B cell (primary cell): Measurements from ENCODE around the gene RNPEPL1. TPM values are rescaled to one million over a fixed set of nuclear protein-coding genes. Genes with fewer than 3 reads are reported as not detected.

Experiments
- ATAC-seq: fragments of 200-7000 bp; cut with Tn5 transposase; one replicate; pipeline ENCODE4 v1.10.0; 2021; ENCODE audit warnings: low read depth, mild to moderate bottlenecking, moderate number of reproducible peaks, moderate library complexity
- CTCF ChIA-PET: fragments of 350-600 bp; sonication (Branson Sonifier 250); formaldehyde crosslinking; loops from one replicate; lab custom pipeline; 2021; ENCODE audit warnings: antibody characterized with exemption, inconsistent platforms; lab: Charles Lee
- POLR2A ChIA-PET: fragments of 350-600 bp; sonication (Branson Sonifier 250); formaldehyde crosslinking; loops from one replicate; lab custom pipeline; 2021; ENCODE audit warnings: antibody characterized with exemption; lab: Charles Lee
- DNase-seq: peaks from one replicate; pipeline ENCODE4 v3.0.0; 2013
- H2AFZ ChIP-seq: 2 replicates; pipeline ENCODE4 v1.6.1; 2012; ENCODE audit warnings: mild to moderate bottlenecking, low read depth, low read length; ENCODE audit not compliant: insufficient read depth, poor library complexity, severe bottlenecking
- H3K27ac ChIP-seq, 2 donors: 1 replicate in 1 of 2; 2 replicates in 1 of 2; pipeline ENCODE4 v1.5.1; 2012 to 2013; ENCODE audit warnings: low read length in 2 of 2, mild to moderate bottlenecking in 2 of 2, moderate library complexity in 1 of 2
- H3K27me3 ChIP-seq, 4 experiments: fragments of 200-600 bp in 1 of 4; sonication (generic) in 1 of 4; replicated peaks in 1 of 4; 1 replicate in 2 of 4; 2 replicates in 2 of 4; pipeline versions ENCODE4 v1.6.1 to v1.7.0; 2013 to 2016; ENCODE audit warnings: low read length in 3 of 4, mild to moderate bottlenecking in 2 of 4, mixed read lengths in 1 of 4, moderate library complexity in 1 of 4; ENCODE audit not compliant: insufficient read depth in 4 of 4, control insufficient read depth in 3 of 4; ENCODE audit errors: control extremely low read depth in 1 of 4
- H3K36me3 ChIP-seq, 2 experiments: replicated peaks in 1 of 2; 1 replicate in 1 of 2; 2 replicates in 1 of 2; pipeline versions ENCODE4 v1.6.1 to v1.7.1; 2013; ENCODE audit warnings: low read length in 1 of 2; ENCODE audit not compliant: insufficient read depth in 2 of 2, control insufficient read depth in 1 of 2; ENCODE audit errors: control extremely low read depth in 1 of 2, extremely low read depth in 1 of 2
- H3K4me1 ChIP-seq, 2 donors: fragments of 200-600 bp in 1 of 2; sonication (generic) in 1 of 2; 1 replicate in 1 of 2; 2 replicates in 1 of 2; pipeline versions ENCODE4 v1.5.1 to v1.6.1; 2013 to 2017; ENCODE audit warnings: low read length in 2 of 2; ENCODE audit not compliant: control insufficient read depth in 2 of 2, insufficient read depth in 2 of 2
- H3K4me2 ChIP-seq: replicated peaks from 2 replicates; pipeline ENCODE3; 2012; ENCODE audit warnings: mild to moderate bottlenecking, low read depth, low read length; ENCODE audit not compliant: poor library complexity, severe bottlenecking
- H3K4me3 ChIP-seq, 5 experiments: fragments of 200-600 bp in 1 of 5; sonication (generic) in 1 of 5; 1 replicate in 3 of 5; 2 replicates in 2 of 5; pipeline versions ENCODE4 v1.5.1 to v1.7.0; 2011 to 2016; ENCODE audit warnings: low read length in 4 of 5, mild to moderate bottlenecking in 4 of 5, low read depth in 2 of 5, control low read depth in 1 of 5, moderate library complexity in 1 of 5; ENCODE audit not compliant: insufficient read depth in 1 of 5; ENCODE audit errors: control extremely low read depth in 1 of 5, extremely low read depth in 1 of 5
- H3K79me2 ChIP-seq: fragments of 200-600 bp; sonication (generic); one replicate; pipeline ENCODE4 v1.6.0; 2016; ENCODE audit warnings: low read length; ENCODE audit not compliant: control insufficient read depth, insufficient read depth
- H3K9ac ChIP-seq: fragments of 200-600 bp; sonication (generic); 2 replicates; pipeline ENCODE4 v1.6.1; 2017; ENCODE audit warnings: mild to moderate bottlenecking, low read length, moderate library complexity
- H3K9me3 ChIP-seq, 3 donors: one replicate each; pipeline versions ENCODE4 v1.6.1 to v1.7.1; 2013; ENCODE audit warnings: low read length in 2 of 3; ENCODE audit not compliant: control insufficient read depth in 2 of 3, insufficient read depth in 1 of 3; ENCODE audit errors: control extremely low read depth in 1 of 3
- H4K20me1 ChIP-seq: 2 replicates; pipeline ENCODE4 v1.6.0; 2012; ENCODE audit warnings: mild to moderate bottlenecking, low read length; ENCODE audit not compliant: insufficient read depth, control insufficient read depth, poor library complexity, severe bottlenecking
- H3K27ac Mint-ChIP-seq: one replicate; pipeline ENCODE4 v1.8.0; 2021; ENCODE audit warnings: mixed read lengths
- H3K27me3 Mint-ChIP-seq: one replicate; pipeline ENCODE4 v1.8.0; 2021; ENCODE audit warnings: mixed read lengths
- H3K4me1 Mint-ChIP-seq: one replicate; pipeline ENCODE4 v1.8.0; 2021; ENCODE audit warnings: mixed read lengths
- H3K4me3 Mint-ChIP-seq: one replicate; pipeline ENCODE4 v1.8.0; 2021; ENCODE audit warnings: mixed read lengths
- H3K9me3 Mint-ChIP-seq: one replicate; pipeline ENCODE4 v1.8.0; 2022; ENCODE audit warnings: mixed read lengths; ENCODE audit not compliant: insufficient read depth
- EZH2 ChIP-seq: IDR thresholded peaks from 2 replicates; pipeline ENCODE4 v1.6.1; 2012; ENCODE audit warnings: borderline replicate concordance, low read depth, mild to moderate bottlenecking, moderate library complexity, low read length; ENCODE audit not compliant: insufficient read depth, poor library complexity, severe bottlenecking
- WGBS: methylation state at CpG from one replicate; pipeline ENCODE4 v1.1.5; 2013; ENCODE audit warnings: missing lambda C conversion rate; ENCODE audit not compliant: insufficient coverage; 5-methylcytosine and 5-hydroxymethylcytosine counted together
- intact Hi-C: fragments of 100-400 bp; cut with micrococcal nuclease; formaldehyde crosslinking; loops from one replicate; pipeline ENCODE4 v1.10.0; 2022
- polyA plus RNA-seq: library from polyadenylated mRNA; depleted of rRNA; stranded (reverse); fragments of >200 nt; gene quantifications from 2 replicates; pipeline ENCODE4 v1.2.3, GENCODE V29; 2012
- total RNA-seq, 2 donors: library from RNA; stranded (reverse); fragments of 120-200 nt in 1 of 2; gene quantifications; 1 replicate in 1 of 2; 2 replicates in 1 of 2; pipeline versions ENCODE4 v1.2.3 to v1.2.4, GENCODE V29; 2013 to 2022
- TF ChIP-seq, protein P1 (sequence below): fragments of 200-600 bp; IDR thresholded peaks from one replicate; pipeline ENCODE4 v1.8.0; 2022; ENCODE audit warnings: antibody characterized with exemption, mild to moderate bottlenecking

The RNPEPL1 gene
- total and polyA plus RNA-seq, 2 donors (not counting 1 experiment from before 2014, with no cell fraction given): 103 to 109 TPM

DNA sequence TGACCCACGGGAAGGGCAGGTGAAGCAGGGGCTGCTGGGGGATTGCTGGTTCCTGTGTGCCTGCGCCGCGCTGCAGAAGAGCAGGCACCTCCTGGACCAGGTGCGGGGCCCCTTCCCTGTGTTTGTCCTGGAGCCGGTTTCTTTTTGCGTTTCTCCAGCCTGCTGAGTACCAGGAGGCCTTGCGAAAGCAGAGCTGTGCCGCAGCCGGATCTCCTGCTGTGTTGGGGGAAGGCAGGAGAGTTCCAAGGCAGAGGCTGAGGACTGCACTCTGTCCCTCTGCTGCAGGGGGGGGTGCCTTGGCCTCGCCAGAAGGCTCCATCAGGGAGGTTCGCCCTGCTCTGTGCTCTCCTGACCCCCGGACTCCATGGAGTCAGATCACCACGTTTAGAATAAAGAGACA, 21.1 kb downstream of the RNPEPL1 start:
- Mint-ChIP-seq H3K4me1 (peaks cover 34% of the 10 kb centered on the region), H3K27me3 (no peaks in the 10 kb centered on the region), H3K9me3 (no peaks in the 10 kb centered on the region), H3K27ac (no peak overlapping the region), H3K4me3 (no peak overlapping the region)
- TF ChIP-seq EZH2: no peak
- TF ChIP-seq, protein P1, sequence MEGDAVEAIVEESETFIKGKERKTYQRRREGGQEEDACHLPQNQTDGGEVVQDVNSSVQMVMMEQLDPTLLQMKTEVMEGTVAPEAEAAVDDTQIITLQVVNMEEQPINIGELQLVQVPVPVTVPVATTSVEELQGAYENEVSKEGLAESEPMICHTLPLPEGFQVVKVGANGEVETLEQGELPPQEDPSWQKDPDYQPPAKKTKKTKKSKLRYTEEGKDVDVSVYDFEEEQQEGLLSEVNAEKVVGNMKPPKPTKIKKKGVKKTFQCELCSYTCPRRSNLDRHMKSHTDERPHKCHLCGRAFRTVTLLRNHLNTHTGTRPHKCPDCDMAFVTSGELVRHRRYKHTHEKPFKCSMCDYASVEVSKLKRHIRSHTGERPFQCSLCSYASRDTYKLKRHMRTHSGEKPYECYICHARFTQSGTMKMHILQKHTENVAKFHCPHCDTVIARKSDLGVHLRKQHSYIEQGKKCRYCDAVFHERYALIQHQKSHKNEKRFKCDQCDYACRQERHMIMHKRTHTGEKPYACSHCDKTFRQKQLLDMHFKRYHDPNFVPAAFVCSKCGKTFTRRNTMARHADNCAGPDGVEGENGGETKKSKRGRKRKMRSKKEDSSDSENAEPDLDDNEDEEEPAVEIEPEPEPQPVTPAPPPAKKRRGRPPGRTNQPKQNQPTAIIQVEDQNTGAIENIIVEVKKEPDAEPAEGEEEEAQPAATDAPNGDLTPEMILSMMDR: no peak
- 98% methylated on average over 14 of the region's 14 CpGs for WGBS
- peaks cover 88% of the 10 kb centered on the region for H4K20me1 ChIP-seq
- H2AFZ ChIP-seq: no peak overlapping the region
- H3K9ac ChIP-seq: no peak overlapping the region
- H3K9me3 ChIP-seq: no peaks in the 10 kb centered on the region
- peaks cover 94% of the 10 kb centered on the region for H3K79me2 ChIP-seq
- intact Hi-C loops: no loop called here
- H3K27ac ChIP-seq: no peak overlapping the region
- ChIA-PET POLR2A (no interaction called here), CTCF (interaction anchor here (7.2 kb wide), 1 partner anchor 25 kb away, joined by 126 read pairs; the partner anchor contains the start of gene DUSP28)
- peaks cover 0 to 22% of the 10 kb centered on the region in 2 experiments for H3K36me3 ChIP-seq
- H3K4me2 ChIP-seq: no peak overlapping the region
- H3K4me1 ChIP-seq: peaks cover 29% of the 10 kb centered on the region in 2 donors
- no peak overlapping the region for H3K4me3 ChIP-seq
- no peak for DNase-seq
- H3K27me3 ChIP-seq: no peaks in the 10 kb centered on the region
- no peak for ATAC-seq

DNA sequence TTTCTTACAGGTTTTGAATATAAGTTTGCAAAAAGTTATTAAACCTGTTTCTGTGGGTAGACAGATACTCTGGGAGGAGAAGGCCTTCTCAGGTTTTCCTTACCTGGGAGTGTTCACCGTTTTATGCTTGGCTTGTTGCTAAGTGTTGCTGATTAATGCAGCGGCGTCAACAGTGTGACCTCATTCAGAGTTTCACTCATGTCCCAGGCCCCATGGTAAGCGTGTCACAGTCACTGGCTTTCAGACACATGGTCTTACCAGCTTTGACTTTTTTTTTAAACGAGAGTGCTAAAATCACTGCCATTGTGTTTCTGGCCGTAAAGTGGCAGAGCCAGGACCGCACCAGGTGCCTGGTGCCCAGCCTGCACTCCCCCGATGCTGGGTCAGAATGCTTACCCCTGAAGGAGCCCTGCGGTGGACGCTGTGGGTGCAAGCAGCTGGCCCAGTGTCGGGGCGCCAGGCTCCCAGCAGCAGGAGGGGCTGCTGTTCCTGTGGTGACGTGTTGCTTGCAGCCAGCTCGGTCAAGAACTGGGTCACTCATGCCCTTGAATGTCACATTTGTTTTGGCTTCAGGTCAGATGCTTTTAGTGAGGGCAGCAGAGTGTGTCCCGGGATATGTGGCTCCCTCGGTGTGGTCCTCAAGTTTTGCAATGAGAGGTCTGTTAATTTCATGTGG, 21.7 kb downstream of the RNPEPL1 start:
- TF ChIP-seq, protein P1: no peak
- no peak for TF ChIP-seq EZH2
- Histone ChIP-seq H2AFZ (no peak overlapping the region), H3K36me3 (peaks cover 0 to 22% of the 10 kb centered on the region in 2 experiments), H3K79me2 (peaks cover 92% of the 10 kb centered on the region), H3K27me3 (no peaks in the 10 kb centered on the region), H4K20me1 (peaks cover 88% of the 10 kb centered on the region), H3K4me2 (no peak overlapping the region), H3K27ac (no peak overlapping the region), H3K4me3 (no peak overlapping the region), H3K9me3 (no peaks in the 10 kb centered on the region), H3K4me1 (peaks cover 23% of the 10 kb centered on the region in 2 donors), H3K9ac (no peak overlapping the region)
- no peak for ATAC-seq
- ChIA-PET CTCF (interaction anchor here (7.2 kb wide), 1 partner anchor 26 kb away, joined by 126 read pairs; the partner anchor contains the start of gene DUSP28), POLR2A (interaction anchor here (0.5 kb wide), 1 partner anchor 154 kb away, joined by 7 read pairs; no protein-coding TSS in a partner anchor)
- DNase-seq: no peak
- intact Hi-C loops: no loop called here
- Mint-ChIP-seq H3K4me3 (no peak overlapping the region), H3K9me3 (no peaks in the 10 kb centered on the region), H3K27ac (no peak overlapping the region), H3K27me3 (no peaks in the 10 kb centered on the region), H3K4me1 (peaks cover 28% of the 10 kb centered on the region)
- WGBS: 93% methylated on average over 16 of the region's 16 CpGs
